ENCODE data around the gene ANTXR1.

DNA sequence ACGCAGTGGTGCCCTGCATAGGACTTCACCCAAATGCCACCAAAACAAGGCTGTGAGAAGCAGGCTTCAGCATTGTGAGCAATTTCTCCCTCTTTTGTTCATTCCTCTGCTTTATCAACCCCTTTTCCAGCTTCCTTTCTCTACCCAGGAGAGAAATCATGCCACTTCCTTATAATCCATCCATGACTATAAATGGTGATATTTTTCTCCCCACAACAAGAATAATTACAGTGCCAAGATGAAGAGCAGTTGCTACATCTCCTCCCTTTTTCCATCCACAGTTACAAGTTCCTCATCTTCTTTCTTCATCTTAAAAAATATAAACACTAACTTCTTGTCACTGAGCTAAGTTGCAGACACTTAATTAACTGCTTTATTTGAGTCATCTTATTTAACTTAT is 167.2 kb downstream of the ANTXR1 start:
- TF ChIP-seq, protein P1, sequence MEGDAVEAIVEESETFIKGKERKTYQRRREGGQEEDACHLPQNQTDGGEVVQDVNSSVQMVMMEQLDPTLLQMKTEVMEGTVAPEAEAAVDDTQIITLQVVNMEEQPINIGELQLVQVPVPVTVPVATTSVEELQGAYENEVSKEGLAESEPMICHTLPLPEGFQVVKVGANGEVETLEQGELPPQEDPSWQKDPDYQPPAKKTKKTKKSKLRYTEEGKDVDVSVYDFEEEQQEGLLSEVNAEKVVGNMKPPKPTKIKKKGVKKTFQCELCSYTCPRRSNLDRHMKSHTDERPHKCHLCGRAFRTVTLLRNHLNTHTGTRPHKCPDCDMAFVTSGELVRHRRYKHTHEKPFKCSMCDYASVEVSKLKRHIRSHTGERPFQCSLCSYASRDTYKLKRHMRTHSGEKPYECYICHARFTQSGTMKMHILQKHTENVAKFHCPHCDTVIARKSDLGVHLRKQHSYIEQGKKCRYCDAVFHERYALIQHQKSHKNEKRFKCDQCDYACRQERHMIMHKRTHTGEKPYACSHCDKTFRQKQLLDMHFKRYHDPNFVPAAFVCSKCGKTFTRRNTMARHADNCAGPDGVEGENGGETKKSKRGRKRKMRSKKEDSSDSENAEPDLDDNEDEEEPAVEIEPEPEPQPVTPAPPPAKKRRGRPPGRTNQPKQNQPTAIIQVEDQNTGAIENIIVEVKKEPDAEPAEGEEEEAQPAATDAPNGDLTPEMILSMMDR (conservative IDR thresholded peaks at IDR 0.05 in 1 of 2, IDR thresholded peaks at IDR 0.05 in 1 of 2; ENCODE audit: low read depth in 1 of 2, low read length in 2 of 2): no peak
- no peak for TF ChIP-seq EZH2 (IDR thresholded peaks at IDR 0.05; ENCODE audit: low read length, missing control alignments)
